HepG2 (cell line): ENCODE results near the gene KDM4B. TPM values are rescaled to one million over a fixed set of nuclear protein-coding genes. Genes with fewer than 3 reads are reported as not detected.

Experiments used
- KDM3A ChIP-seq: IDR thresholded peaks from 2 replicates; pipeline ENCODE4 v1.6.1; 2018; ENCODE audit warnings: low read depth, missing compliant biosample characterization
- KLF11 ChIP-seq: IDR thresholded peaks from 2 replicates; pipeline ENCODE4 v1.6.1; 2016; ENCODE audit warnings: missing compliant biosample characterization
- TOE1 ChIP-seq: sonication (generic); formaldehyde crosslinking; IDR thresholded peaks from 2 replicates; pipeline ENCODE4 v1.4.0; 2020; ENCODE audit warnings: mild to moderate bottlenecking, missing genetic modification reagents
- YY1 ChIP-seq: IDR thresholded peaks from 2 replicates; pipeline ENCODE4 v1.6.1; 2011; ENCODE audit warnings: low read length, low read depth, moderate library complexity, mild to moderate bottlenecking; ENCODE audit not compliant: insufficient read depth, insufficient replicate concordance
- ZBTB1 ChIP-seq: sonication (generic); formaldehyde crosslinking; IDR thresholded peaks from 2 replicates; pipeline ENCODE4 v1.4.0; 2020; ENCODE audit warnings: missing genetic modification reagents, borderline replicate concordance
- ZBTB38 ChIP-seq: sonication (generic); formaldehyde crosslinking; IDR thresholded peaks from 2 replicates; pipeline ENCODE4 v1.5.1; 2020; ENCODE audit warnings: mild to moderate bottlenecking, missing genetic modification reagents
- polyA plus RNA-seq, 8 experiments: library from polyadenylated mRNA; depleted of rRNA in 3 of 8; stranded (reverse) in 7 of 8; unstranded in 1 of 8; fragments of >200 nt; fragmentation: Illumina TruSeq in 4 of 8; extraction: Trizol in 4 of 8; gene quantifications; 2 replicates each; pipeline versions ENCODE4 v1.2.1 to v1.2.3, GENCODE V29; 2011 to 2016; ENCODE audit warnings: low read depth in 4 of 8, missing spikeins in 1 of 8, mixed read lengths in 1 of 8; ENCODE audit not compliant: insufficient read depth in 1 of 8
- total RNA-seq, 5 experiments: library from RNA; depleted of rRNA; stranded (reverse); fragments of >200 nt; fragmentation: Illumina TruSeq; extraction: Trizol; gene quantifications; 2 replicates each; pipeline ENCODE4 v1.2.3, GENCODE V29; 2016; ENCODE audit warnings: low read depth in 1 of 5
- TF ChIP-seq, protein P1 (sequence below): sonication (generic); formaldehyde crosslinking; IDR thresholded peaks from 2 replicates; pipeline ENCODE4 v1.5.1; 2020; ENCODE audit warnings: missing genetic modification reagents, mild to moderate bottlenecking, borderline replicate concordance
- TF ChIP-seq, protein P2 (sequence below): sonication (generic); formaldehyde crosslinking; IDR thresholded peaks from 2 replicates; pipeline ENCODE4 v1.8.1; 2022; ENCODE audit warnings: low read depth, mild to moderate bottlenecking, missing genetic modification reagents
- TF ChIP-seq, protein P3 (sequence below): sonication (generic); formaldehyde crosslinking; IDR thresholded peaks from 2 replicates; pipeline ENCODE4 v1.4.0; 2020; ENCODE audit warnings: mild to moderate bottlenecking, missing genetic modification reagents
- TF ChIP-seq, protein P4 (sequence below): sonication (generic); formaldehyde crosslinking; IDR thresholded peaks from 2 replicates; pipeline ENCODE4 v1.9.0; 2022; ENCODE audit warnings: missing genetic modification reagents, mild to moderate bottlenecking, borderline replicate concordance
- TF ChIP-seq, protein P5 (sequence below): sonication (generic); formaldehyde crosslinking; IDR thresholded peaks from 2 replicates; pipeline ENCODE4 v1.5.1; 2020; ENCODE audit warnings: missing genetic modification reagents, mild to moderate bottlenecking, borderline replicate concordance
- TF ChIP-seq, protein P6 (sequence below): sonication (generic); formaldehyde crosslinking; IDR thresholded peaks from 2 replicates; pipeline ENCODE4 v1.9.0; 2021; ENCODE audit warnings: missing genetic modification reagents, borderline replicate concordance

The KDM4B gene
- total and polyA plus RNA-seq, 2 of the 13 experiments (the other 11 are each of a cell fraction or from before 2014, with no cell fraction given), result 4.9 to 14.6 TPM

DNA sequence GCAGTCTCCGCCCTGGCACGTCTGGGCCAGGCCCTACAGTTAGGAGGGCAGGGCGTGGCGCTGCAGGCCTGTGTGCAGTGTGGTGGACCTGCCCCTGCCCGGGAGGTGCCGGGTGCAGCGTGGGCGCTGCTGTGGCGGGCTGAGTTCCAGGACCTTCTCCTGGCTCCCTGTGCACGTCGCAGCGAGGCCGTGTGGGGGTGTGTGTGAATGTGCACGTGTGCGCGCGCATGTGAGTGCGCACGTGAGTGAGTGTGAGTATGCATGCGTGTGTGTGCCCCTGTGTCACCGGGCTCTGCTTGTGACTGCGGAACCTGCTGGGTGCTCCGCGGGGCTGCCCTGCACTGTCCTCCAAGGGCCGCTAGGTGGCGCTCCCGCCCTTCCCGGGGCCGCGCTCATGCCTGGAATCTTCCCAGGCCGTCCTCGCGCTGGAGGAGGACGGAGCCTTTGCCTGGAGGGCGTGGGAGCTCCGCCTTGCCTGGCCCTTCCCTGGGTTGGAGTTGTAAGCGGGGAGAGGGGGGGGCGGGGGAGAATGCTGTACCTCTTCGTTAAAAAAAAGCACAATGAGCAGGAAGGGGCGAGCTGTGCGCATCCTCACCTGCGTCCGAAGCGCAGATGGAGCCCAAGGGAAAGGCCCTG, 79.3 kb downstream of the KDM4B start (continued):
- TF ChIP-seq, protein P1, sequence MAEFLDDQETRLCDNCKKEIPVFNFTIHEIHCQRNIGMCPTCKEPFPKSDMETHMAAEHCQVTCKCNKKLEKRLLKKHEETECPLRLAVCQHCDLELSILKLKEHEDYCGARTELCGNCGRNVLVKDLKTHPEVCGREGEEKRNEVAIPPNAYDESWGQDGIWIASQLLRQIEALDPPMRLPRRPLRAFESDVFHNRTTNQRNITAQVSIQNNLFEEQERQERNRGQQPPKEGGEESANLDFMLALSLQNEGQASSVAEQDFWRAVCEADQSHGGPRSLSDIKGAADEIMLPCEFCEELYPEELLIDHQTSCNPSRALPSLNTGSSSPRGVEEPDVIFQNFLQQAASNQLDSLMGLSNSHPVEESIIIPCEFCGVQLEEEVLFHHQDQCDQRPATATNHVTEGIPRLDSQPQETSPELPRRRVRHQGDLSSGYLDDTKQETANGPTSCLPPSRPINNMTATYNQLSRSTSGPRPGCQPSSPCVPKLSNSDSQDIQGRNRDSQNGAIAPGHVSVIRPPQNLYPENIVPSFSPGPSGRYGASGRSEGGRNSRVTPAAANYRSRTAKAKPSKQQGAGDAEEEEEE, result no peak
- no peak for TF ChIP-seq KLF11 (CRISPR knock-in tag)
- no peak for TF ChIP-seq ZBTB1 (CRISPR knock-in tag)
- peak; percentile 76 for TF ChIP-seq KDM3A (CRISPR knock-in tag)
- TF ChIP-seq, protein P2, sequence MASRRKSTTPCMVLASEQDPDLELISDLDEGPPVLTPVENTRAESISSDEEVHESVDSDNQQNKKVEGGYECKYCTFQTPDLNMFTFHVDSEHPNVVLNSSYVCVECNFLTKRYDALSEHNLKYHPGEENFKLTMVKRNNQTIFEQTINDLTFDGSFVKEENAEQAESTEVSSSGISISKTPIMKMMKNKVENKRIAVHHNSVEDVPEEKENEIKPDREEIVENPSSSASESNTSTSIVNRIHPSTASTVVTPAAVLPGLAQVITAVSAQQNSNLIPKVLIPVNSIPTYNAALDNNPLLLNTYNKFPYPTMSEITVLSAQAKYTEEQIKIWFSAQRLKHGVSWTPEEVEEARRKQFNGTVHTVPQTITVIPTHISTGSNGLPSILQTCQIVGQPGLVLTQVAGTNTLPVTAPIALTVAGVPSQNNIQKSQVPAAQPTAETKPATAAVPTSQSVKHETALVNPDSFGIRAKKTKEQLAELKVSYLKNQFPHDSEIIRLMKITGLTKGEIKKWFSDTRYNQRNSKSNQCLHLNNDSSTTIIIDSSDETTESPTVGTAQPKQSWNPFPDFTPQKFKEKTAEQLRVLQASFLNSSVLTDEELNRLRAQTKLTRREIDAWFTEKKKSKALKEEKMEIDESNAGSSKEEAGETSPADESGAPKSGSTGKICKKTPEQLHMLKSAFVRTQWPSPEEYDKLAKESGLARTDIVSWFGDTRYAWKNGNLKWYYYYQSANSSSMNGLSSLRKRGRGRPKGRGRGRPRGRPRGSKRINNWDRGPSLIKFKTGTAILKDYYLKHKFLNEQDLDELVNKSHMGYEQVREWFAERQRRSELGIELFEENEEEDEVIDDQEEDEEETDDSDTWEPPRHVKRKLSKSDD, result 0 out of 2 replicates have a peak, but pooled peaks have one; percentile 18
- TF ChIP-seq YY1, result no peak
- TF ChIP-seq, protein P3, sequence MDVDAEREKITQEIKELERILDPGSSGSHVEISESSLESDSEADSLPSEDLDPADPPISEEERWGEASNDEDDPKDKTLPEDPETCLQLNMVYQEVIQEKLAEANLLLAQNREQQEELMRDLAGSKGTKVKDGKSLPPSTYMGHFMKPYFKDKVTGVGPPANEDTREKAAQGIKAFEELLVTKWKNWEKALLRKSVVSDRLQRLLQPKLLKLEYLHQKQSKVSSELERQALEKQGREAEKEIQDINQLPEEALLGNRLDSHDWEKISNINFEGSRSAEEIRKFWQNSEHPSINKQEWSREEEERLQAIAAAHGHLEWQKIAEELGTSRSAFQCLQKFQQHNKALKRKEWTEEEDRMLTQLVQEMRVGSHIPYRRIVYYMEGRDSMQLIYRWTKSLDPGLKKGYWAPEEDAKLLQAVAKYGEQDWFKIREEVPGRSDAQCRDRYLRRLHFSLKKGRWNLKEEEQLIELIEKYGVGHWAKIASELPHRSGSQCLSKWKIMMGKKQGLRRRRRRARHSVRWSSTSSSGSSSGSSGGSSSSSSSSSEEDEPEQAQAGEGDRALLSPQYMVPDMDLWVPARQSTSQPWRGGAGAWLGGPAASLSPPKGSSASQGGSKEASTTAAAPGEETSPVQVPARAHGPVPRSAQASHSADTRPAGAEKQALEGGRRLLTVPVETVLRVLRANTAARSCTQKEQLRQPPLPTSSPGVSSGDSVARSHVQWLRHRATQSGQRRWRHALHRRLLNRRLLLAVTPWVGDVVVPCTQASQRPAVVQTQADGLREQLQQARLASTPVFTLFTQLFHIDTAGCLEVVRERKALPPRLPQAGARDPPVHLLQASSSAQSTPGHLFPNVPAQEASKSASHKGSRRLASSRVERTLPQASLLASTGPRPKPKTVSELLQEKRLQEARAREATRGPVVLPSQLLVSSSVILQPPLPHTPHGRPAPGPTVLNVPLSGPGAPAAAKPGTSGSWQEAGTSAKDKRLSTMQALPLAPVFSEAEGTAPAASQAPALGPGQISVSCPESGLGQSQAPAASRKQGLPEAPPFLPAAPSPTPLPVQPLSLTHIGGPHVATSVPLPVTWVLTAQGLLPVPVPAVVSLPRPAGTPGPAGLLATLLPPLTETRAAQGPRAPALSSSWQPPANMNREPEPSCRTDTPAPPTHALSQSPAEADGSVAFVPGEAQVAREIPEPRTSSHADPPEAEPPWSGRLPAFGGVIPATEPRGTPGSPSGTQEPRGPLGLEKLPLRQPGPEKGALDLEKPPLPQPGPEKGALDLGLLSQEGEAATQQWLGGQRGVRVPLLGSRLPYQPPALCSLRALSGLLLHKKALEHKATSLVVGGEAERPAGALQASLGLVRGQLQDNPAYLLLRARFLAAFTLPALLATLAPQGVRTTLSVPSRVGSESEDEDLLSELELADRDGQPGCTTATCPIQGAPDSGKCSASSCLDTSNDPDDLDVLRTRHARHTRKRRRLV, result no peak
- TF ChIP-seq, protein P4, sequence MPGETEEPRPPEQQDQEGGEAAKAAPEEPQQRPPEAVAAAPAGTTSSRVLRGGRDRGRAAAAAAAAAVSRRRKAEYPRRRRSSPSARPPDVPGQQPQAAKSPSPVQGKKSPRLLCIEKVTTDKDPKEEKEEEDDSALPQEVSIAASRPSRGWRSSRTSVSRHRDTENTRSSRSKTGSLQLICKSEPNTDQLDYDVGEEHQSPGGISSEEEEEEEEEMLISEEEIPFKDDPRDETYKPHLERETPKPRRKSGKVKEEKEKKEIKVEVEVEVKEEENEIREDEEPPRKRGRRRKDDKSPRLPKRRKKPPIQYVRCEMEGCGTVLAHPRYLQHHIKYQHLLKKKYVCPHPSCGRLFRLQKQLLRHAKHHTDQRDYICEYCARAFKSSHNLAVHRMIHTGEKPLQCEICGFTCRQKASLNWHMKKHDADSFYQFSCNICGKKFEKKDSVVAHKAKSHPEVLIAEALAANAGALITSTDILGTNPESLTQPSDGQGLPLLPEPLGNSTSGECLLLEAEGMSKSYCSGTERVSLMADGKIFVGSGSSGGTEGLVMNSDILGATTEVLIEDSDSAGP, result peak; percentile 74; the same call in 1 of the 2 replicates
- TF ChIP-seq, protein P5, sequence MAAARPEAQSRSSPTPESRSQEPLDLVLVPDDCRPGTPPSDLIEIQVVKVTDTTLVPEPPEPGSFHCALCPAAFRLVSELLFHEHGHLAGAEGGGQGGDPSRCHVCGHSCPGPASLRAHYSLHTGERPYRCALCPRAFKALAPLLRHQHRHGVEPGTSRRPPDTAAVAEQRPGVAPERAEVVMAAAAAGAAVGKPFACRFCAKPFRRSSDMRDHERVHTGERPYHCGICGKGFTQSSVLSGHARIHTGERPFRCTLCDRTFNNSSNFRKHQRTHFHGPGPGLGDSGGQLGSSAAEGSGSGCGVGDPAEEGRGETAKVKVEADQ (CRISPR knock-in tag), result no peak
- TF ChIP-seq ZBTB38 (CRISPR knock-in tag), result peak; percentile 85
- TF ChIP-seq, protein P6, sequence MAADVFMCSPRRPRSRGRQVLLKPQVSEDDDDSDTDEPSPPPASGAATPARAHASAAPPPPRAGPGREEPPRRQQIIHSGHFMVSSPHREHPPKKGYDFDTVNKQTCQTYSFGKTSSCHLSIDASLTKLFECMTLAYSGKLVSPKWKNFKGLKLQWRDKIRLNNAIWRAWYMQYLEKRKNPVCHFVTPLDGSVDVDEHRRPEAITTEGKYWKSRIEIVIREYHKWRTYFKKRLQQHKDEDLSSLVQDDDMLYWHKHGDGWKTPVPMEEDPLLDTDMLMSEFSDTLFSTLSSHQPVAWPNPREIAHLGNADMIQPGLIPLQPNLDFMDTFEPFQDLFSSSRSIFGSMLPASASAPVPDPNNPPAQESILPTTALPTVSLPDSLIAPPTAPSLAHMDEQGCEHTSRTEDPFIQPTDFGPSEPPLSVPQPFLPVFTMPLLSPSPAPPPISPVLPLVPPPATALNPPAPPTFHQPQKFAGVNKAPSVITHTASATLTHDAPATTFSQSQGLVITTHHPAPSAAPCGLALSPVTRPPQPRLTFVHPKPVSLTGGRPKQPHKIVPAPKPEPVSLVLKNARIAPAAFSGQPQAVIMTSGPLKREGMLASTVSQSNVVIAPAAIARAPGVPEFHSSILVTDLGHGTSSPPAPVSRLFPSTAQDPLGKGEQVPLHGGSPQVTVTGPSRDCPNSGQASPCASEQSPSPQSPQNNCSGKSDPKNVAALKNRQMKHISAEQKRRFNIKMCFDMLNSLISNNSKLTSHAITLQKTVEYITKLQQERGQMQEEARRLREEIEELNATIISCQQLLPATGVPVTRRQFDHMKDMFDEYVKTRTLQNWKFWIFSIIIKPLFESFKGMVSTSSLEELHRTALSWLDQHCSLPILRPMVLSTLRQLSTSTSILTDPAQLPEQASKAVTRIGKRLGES (CRISPR knock-in tag), result no peak
- TF ChIP-seq TOE1 (CRISPR knock-in tag), result no peak
